Heart right ventricle (tissue), 16 donors: Measurements from ENCODE around the gene ERCC6L2. TPM values are rescaled to one million over a fixed set of nuclear protein-coding genes. Genes with fewer than 3 reads are reported as not detected.

Experiments used
- ATAC-seq, 8 donors: fragments of 200-7000 bp; cut with Tn5 transposase; one replicate each; pipeline ENCODE4 v1.9.1; 2020; ENCODE audit warnings: mild to moderate bottlenecking in 8 of 8, moderate library complexity in 8 of 8, moderate number of reproducible peaks in 1 of 8
- DNase-seq, 2 donors: peaks; one replicate each; pipeline ENCODE4 v3.0.0-alpha.2; 2020
- H3K27ac ChIP-seq, 10 donors: fragments of 200-600 bp; sonication (generic) in 2 of 10; one replicate each; pipeline versions ENCODE4 v1.5.0 to v1.8.0; 2020 to 2022; ENCODE audit warnings: mild to moderate bottlenecking in 3 of 10
- H3K27me3 ChIP-seq, 7 donors: fragments of 200-600 bp; one replicate each; pipeline ENCODE4 v1.8.0; 2021 to 2022; ENCODE audit warnings: mild to moderate bottlenecking in 2 of 7
- H3K36me3 ChIP-seq, 9 donors: fragments of 200-600 bp; sonication (generic) in 1 of 9; one replicate each; pipeline versions ENCODE4 v1.5.0 to v1.8.0; 2020 to 2022; ENCODE audit warnings: mild to moderate bottlenecking in 2 of 9
- H3K4me1 ChIP-seq, 9 donors: fragments of 200-600 bp; sonication (generic) in 1 of 9; one replicate each; pipeline versions ENCODE4 v1.5.0 to v1.8.0; 2020 to 2022; ENCODE audit warnings: mild to moderate bottlenecking in 4 of 9
- H3K4me3 ChIP-seq, 10 donors: fragments of 200-600 bp; sonication (generic) in 2 of 10; one replicate each; pipeline versions ENCODE4 v1.5.0 to v1.8.0; 2020 to 2022; ENCODE audit warnings: mild to moderate bottlenecking in 7 of 10, moderate library complexity in 2 of 10
- H3K9me3 ChIP-seq, 11 donors: fragments of 200-600 bp in 10 of 11; sonication (generic) in 2 of 11; one replicate each; pipeline versions ENCODE4 v1.5.0 to v1.8.0; 2013 to 2022; ENCODE audit warnings: mild to moderate bottlenecking in 2 of 11, control low read depth in 1 of 11, moderate library complexity in 1 of 11
- WGBS, 2 donors: extraction: QIAGEN DNeasy Blood & Tissue Kit; methylation state at CpG; one replicate each; pipeline ENCODE4 v1.1.7; 2013; ENCODE audit warnings: inconsistent platforms in 1 of 2; 5-methylcytosine and 5-hydroxymethylcytosine counted together
- intact Hi-C, 10 donors: fragments of 100-400 bp; cut with DNase I; formaldehyde crosslinking; loops; one replicate each; pipeline versions ENCODE4 v1.11.1 to v1.14.2; 2022
- polyA plus RNA-seq, 2 donors: library from polyadenylated mRNA; stranded (reverse); fragments of 200-250 nt; gene quantifications; one replicate each; pipeline ENCODE4 v1.2.3, GENCODE V29; 2013
- total RNA-seq, 10 donors: library from RNA; stranded (reverse); fragmentation: NEBNext Ultra II Directional in 3 of 10; extraction: Animal tissue kit (Norgen Biotek cat#: 25700) in 3 of 10; gene quantifications; one replicate each; pipeline versions ENCODE4 v1.2.1 to v1.2.4, GENCODE V29; 2021 to 2023
- TF ChIP-seq, protein P1 (sequence below), 9 donors: fragments of 200-600 bp; sonication (generic) in 2 of 9; IDR thresholded peaks; one replicate each; pipeline versions ENCODE4 v1.5.0 to v1.8.0; 2021 to 2022; ENCODE audit warnings: antibody characterized with exemption in 9 of 9, mild to moderate bottlenecking in 5 of 9, moderate library complexity in 1 of 9
- donor health status: Arrhythmogenic right ventricular cardiomyopathy.
- donor health status: ischemic (EF 13 %, LVEDD 7.1; RV severe dilation, severe dysfunction).
- donor health status: healthy with polysubstance abuse.
- donor health status: DM: no; HTN: yes; CAD: no.
- donor health status: DM: no; HTN: no; CAD: no.
- donor health status: ischemic (EF 25% LVEDD 6.9; RV normal size, moderate dysfunction).
- donor health status: ischemic (EF 25% LVEDD 5.7; RV mildly dilated, moderate dysfunction).
- donor health status: healthy.
- donor health status: DM: yes; HTN: yes; CAD: no.
- donor health status: Ischemic cardiomyopathy.
- donor health status: ischemic (EF 35%, LVEDD 5.7; RV mildly dilated, moderate dysfunction).
- donor health status: nonischemic (EF 11% LVEDD 7.7; RV severe dilation, severe dysfunction).
- donor health status: DM: yes; HTN: yes; CAD: no.
- donor health status: PGD.
- donor health status: ischemic (EF 29% LVEDD 5.4; RV normal size, mild dysfunction).
- donor health status: nonischemic (EF 23%, LVEDD 6.1; RV moderate dilation, normal function).

The ERCC6L2 gene
- total and polyA plus RNA-seq, 12 donors: 4.6 to 37.5 (median 26.4) TPM

DNA sequence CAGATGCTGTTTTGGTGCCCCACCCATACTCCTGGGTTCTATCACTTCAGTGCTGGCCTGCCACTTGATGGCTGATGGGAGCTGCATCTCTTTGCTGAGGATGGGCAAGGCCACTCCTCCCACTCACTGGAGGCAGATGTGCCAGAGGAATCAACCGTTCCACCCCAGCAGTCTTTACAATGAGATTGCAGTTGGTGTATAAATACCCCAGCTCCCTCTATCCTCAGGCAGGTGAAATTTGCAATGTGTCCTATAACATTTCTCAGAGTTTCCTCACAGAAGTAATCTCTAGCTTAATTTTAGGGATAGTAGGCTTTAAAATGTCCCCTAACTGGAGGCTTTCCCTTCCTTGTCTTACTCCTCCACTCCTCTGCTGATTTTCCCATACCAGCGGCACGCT, 36.5 kb upstream of the ERCC6L2 start:
- no peaks in the 10 kb centered on the region for H3K36me3 ChIP-seq
- 95 to 96% methylated on average over 3 of the region's 3 CpGs for WGBS, 2 donors
- no peak overlapping the region for H3K4me3 ChIP-seq
- H3K9me3 ChIP-seq: no peaks in the 10 kb centered on the region
- no peak for ATAC-seq
- TF ChIP-seq, protein P1, sequence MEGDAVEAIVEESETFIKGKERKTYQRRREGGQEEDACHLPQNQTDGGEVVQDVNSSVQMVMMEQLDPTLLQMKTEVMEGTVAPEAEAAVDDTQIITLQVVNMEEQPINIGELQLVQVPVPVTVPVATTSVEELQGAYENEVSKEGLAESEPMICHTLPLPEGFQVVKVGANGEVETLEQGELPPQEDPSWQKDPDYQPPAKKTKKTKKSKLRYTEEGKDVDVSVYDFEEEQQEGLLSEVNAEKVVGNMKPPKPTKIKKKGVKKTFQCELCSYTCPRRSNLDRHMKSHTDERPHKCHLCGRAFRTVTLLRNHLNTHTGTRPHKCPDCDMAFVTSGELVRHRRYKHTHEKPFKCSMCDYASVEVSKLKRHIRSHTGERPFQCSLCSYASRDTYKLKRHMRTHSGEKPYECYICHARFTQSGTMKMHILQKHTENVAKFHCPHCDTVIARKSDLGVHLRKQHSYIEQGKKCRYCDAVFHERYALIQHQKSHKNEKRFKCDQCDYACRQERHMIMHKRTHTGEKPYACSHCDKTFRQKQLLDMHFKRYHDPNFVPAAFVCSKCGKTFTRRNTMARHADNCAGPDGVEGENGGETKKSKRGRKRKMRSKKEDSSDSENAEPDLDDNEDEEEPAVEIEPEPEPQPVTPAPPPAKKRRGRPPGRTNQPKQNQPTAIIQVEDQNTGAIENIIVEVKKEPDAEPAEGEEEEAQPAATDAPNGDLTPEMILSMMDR (IDR thresholded peaks at IDR 0.05): no peak
- H3K27ac ChIP-seq: no peak overlapping the region
- H3K27me3 ChIP-seq: no peaks in the 10 kb centered on the region
- H3K4me1 ChIP-seq: peaks cover 0 to 8% (median 0%) of the 10 kb centered on the region in 9 donors
- intact Hi-C loops: no loop called here
- DNase-seq: no peak

DNA sequence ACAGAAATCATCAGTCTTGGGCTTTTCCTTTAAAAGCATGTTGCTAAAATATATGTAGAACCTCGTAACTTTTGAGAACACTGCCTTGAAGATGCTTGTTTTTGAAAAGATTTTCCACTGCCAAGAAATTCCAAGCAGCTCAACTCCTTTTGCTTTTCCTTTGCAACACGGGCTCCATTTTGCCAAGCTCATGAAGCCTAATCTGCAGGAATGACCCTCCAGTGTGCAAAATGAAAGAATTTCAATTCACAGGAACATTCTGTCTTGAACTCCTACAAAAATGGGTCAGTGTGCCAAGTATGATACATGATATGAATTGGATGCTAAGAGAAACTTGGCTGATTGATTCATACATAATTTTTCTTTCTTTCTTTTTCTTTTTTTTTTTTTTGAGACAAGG, 35.4 kb upstream of the ERCC6L2 start:
- H3K36me3 ChIP-seq: no peaks in the 10 kb centered on the region
- H3K27me3 ChIP-seq: no peaks in the 10 kb centered on the region
- TF ChIP-seq, protein P1 (IDR thresholded peaks at IDR 0.05): no peak
- ATAC-seq: no peak
- no peak overlapping the region for H3K4me3 ChIP-seq
- no peak overlapping the region for H3K27ac ChIP-seq
- H3K9me3 ChIP-seq: no peaks in the 10 kb centered on the region
- no peak for DNase-seq
- peaks cover 0 to 8% (median 0%) of the 10 kb centered on the region in 9 donors for H3K4me1 ChIP-seq
- intact Hi-C loops: no loop called here
- WGBS, 2 donors: 52 to 67% methylated on average over 2 of the region's 2 CpGs

DNA sequence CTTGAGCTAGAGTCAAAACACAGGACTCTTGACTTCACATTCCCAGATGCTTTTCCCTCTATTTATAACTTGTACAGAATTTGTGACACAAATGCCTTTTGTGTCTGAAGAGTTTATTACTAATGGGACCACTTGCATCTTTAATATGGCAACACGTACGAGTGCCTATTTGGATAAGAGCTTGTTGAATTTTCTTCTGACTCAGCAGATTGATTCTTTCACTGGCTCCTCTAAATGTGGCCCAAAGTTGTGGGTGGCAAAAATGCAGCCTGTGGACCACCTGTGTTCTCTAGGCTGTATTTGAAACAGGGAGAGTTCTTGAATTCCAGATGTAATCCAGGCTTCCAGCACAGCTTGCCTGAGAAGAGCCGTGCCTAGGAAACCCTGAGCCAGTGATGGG, 34.1 kb upstream of the ERCC6L2 start:
- Histone ChIP-seq H3K27me3 (no peaks in the 10 kb centered on the region), H3K36me3 (no peaks in the 10 kb centered on the region), H3K4me1 (peaks cover 0 to 8% (median 0%) of the 10 kb centered on the region in 9 donors), H3K27ac (no peak overlapping the region), H3K9me3 (no peaks in the 10 kb centered on the region), H3K4me3 (no peak overlapping the region)
- no peak for DNase-seq
- 93 to 96% methylated on average over 3 of the region's 3 CpGs for WGBS, 2 donors
- TF ChIP-seq, protein P1 (IDR thresholded peaks at IDR 0.05): no peak
- intact Hi-C loops: no loop called here
- no peak for ATAC-seq

DNA sequence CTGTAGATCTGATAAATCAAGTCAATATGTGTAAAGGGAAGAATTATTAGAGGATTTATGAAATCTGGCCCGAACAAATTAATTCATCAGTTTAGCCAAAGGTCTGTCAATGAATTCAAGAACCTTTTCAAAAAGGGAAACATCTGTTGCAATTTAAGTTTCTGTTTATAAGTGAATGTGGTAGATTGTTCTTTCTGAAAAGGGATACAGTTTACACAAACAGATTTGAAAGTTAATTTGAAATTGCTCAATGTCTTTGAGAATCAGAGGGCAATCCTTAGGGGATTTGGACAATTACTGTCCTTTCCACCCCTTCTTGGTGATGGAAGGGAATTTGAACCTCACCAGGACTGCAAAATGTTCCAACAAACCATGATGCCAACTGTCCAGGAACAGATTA, 29.7 kb upstream of the ERCC6L2 start:
- H3K4me1 ChIP-seq: no peaks in the 10 kb centered on the region
- intact Hi-C loops: no loop called here
- no peaks in the 10 kb centered on the region for H3K9me3 ChIP-seq
- 76 to 78% methylated on average over 1 of the region's 1 CpG for WGBS, 2 donors
- no peak overlapping the region for H3K27ac ChIP-seq
- no peaks in the 10 kb centered on the region for H3K27me3 ChIP-seq
- TF ChIP-seq, protein P1 (IDR thresholded peaks at IDR 0.05): no peak
- H3K4me3 ChIP-seq: no peak overlapping the region
- DNase-seq (no peak), ATAC-seq (no peak)
- peaks cover 0 to 19% (median 0%) of the 10 kb centered on the region in 9 donors for H3K36me3 ChIP-seq
